ENCODE data around the gene GH1.
"Not testable (repeated sequence)": the region's sequence is repeated elsewhere in the genome, so short reads cannot be mapped to it uniquely, and the experiment has no call there.

GH1 gene

DNA sequence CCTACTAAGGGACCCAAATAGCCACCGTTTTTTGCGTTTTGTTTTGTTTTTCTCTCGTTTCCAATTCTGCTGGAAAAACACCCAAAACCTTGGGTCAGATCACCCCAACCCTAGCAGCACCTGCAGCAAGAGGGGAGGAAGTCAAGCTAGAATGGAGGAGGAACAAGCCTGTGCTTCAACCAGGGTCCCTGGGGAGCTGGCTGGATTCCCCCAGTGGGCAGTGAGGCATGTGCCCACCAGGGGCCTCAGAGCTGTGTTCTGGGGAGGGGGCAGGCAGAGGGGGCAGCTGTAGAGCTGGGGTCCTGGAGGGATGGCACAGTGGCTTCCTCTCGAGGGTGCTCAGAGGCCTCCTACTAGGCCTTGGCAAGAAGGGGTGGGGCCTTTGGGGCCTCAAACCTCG lies 7.0 kb upstream of the GH1 start:
- DNase-seq: no peak

DNA sequence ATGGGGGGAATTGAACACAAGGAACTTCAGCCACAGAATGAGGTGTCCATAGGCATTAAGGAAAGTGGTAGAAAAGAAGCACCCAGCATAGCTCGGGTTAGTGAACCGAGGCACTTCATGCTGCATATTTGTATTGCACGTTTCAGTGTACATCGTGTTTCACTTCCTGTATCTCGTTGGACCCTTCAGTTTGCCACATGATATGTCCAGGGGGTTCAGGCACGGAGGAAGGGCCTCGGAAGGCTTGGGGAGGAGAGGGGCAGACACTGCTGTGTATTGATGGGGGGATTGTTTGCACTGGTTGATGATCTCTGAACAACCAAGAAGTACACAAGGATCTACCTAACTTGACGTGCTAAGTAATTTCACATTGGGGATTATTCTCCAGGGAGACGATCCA lies 3.8 kb upstream of the GH1 start:
- DNase-seq: not testable (repeated sequence)

DNA sequence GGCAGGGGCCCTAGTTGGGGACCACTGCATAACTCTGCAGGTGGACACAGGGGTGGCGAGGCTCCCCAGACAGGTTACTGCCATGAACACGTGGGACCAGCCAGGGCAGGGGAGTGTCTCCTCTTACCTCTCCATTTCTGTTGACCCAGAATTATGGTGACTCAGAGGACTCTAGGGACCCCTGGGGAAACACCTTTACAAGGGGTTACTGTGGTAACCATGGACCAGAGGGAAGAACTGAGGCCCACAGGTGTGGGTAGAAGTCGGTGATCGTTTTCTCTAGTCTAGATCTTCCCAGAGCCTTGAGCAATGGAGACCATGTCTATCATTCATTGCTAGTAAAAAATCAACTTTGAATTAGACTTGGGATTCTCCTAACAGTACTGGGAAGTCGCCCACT lies 2.1 kb upstream of the GH1 start:
- not testable (repeated sequence) for DNase-seq

DNA sequence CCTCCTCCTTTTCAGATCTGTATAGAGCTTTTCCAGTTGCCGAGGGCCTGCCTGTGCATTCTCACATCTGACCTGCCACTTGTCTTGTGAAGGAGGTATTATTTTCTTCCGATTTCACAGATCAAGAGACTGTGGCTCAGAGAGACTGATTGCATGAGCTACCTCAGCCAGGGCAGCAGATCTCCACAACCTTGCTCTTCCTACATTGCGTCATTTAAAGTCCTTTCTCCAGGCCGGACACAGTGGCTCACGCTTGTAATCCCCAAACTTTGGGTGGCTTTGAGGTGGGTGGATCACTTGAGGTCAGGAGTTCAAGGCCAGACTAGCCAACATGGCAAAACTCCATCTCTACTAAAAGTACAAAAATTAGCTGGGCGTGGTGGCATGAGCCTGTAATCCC lies 1.4 kb upstream of the GH1 start:
- not testable (repeated sequence) for DNase-seq

DNA sequence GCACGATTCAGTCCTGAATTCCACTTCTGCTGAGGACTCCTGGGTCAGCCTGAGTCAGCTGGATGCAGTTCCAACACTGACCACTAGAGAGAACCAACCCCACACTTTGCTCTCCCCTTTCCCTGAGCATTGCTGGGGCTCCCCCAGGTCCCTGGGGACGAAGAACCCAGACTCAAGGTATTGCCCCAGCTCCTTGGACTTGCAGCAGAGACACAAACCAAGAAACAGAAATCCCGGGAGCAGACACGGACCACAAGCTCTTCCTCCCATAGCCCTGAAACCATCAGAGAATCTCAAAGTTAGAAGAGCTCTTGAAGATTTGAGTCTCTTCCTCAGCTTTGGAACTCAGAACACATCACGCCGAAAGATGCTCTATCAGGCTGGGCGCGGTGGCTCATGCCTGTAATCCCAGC lies 678 bp upstream of the GH1 start:
- DNase-seq: no peak

DNA sequence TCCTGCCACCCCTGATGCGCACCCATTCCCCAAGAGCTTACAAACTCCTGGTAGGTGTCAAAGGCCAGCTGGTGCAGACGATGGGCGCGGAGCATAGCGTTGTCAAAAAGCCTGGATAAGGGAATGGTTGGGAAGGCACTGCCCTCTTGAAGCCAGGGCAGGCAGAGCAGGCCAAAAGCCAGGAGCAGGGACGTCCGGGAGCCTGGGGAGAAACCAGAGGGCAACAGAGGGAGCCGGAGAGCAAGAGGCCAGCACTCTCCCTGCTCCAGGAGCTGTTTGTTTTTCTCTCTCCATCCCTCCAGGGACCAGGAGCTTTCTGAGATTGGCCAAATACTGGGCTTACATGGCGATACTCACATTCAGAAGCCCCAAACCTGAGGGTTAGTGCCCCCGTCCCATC lies 334 bp downstream of the GH1 start:
- DNase-seq: no peak

DNA sequence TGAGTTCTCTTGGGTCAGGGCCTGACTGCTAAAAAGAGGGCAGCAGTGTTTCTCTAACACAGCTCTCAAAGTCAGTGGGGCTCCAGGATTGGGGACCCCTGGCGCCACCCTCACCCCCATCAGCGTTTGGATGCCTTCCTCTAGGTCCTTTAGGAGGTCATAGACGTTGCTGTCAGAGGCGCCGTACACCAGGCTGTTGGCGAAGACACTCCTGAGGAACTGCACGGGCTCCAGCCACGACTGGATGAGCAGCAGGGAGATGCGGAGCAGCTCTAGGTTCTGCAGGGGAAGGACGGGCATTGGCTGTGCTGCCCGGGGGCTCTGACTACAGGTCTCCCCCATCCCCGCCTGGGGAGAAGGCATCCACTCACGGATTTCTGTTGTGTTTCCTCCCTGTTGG lies 993 bp downstream of the GH1 start:
- no peak for DNase-seq

DNA sequence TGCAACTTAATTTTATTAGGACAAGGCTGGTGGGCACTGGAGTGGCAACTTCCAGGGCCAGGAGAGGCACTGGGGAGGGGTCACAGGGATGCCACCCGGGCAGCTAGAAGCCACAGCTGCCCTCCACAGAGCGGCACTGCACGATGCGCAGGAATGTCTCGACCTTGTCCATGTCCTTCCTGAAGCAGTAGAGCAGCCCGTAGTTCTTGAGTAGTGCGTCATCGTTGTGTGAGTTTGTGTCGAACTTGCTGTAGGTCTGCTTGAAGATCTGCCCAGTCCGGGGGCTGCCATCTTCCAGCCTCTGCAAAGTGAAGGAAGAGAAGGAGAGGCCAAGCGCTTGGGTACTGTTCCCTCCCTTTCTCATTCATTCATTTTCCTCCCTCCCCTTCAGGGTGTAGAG lies 1.4 kb downstream of the GH1 start:
- DNase-seq: not testable (repeated sequence)

DNA sequence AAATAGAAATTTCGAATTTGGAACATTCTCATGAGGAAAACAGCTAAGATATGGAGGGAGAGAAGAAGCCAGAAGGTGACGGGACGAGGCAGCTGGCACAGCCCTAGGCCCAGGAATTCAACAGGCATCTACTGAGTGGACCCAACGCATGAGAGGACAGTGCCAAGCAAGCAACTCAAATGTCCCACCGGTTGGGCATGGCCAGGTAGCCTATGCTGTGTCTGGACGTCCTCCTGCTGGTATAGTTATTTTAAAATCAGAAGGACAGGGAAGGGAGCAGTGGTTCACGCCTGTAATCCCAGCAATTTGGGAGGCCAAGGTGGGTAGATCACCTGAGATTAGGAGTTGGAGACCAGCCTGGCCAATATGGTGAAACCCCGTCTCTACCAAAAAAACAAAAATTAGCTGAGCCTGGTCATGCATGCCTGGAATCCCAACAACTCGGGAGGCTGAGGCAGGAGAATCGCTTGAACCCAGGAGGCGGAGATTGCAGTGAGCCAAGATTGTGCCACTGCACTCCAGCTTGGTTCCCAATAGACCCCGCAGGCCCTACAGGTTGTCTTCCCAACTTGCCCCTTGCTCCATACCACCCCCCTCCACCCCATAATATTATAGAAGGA lies 2.0 kb downstream of the GH1 start:
- no peak for DNase-seq

DNA sequence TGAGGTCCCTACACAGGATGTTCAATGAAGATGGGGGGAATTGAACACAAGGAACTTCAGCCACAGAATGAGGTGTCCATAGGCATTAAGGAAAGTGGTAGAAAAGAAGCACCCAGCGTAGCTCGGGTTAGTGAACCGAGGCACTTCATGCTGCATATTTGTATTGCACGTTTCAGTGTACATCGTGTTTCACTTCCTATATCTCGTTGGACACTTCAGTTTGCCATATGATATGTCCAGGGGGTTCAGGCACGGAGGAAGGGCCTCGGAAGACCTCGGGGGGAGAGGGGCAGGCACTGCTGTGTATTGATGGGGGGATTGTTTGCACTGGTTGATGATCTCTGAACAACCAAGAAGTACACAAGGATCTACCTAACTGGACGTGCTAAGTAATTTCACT lies 2.9 kb downstream of the GH1 start:
- DNase-seq: not testable (repeated sequence)

DNA sequence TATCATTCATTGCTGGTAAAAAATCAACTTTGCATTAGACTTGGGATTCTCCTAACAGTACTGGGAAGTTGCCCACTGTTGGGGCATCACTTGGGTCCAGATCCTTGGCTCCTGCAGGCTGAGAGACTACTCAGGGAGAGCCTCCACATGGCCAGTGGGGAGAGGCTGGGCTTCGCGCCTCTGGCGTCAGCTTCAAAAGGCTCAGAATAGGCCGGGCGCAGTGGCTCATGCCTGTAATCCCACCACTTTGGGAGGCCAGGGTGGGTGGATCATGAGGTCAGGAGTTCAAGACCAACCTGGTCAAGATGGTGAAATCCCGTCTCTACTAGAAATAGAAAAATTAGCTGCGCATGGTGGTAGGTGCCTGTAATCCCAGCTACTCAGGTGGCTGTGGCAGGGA lies 4.2 kb downstream of the GH1 start:
- DNase-seq: no peak

DNA sequence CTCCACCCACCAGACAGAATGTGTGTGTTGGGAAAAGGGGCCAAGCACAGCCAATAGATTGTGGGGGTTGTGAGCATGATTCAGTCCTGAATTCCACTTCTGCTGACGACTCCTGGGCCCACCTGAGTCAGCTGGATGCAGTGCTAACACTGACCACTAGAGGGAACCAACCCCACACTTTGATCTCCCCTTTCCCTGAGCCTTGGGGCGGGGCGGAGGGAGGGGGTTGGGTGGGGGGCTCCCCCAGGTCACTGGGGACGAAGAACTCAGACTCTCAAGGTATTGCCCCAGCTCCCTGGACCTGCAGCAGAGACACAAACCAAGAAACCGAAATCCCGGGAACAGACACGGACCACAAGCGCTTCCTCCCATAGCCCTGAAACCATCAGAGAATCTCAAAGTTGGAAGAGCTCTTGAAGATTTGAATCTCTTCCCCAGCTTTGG lies 7.0 kb downstream of the GH1 start:
- no peak for DNase-seq

DNA sequence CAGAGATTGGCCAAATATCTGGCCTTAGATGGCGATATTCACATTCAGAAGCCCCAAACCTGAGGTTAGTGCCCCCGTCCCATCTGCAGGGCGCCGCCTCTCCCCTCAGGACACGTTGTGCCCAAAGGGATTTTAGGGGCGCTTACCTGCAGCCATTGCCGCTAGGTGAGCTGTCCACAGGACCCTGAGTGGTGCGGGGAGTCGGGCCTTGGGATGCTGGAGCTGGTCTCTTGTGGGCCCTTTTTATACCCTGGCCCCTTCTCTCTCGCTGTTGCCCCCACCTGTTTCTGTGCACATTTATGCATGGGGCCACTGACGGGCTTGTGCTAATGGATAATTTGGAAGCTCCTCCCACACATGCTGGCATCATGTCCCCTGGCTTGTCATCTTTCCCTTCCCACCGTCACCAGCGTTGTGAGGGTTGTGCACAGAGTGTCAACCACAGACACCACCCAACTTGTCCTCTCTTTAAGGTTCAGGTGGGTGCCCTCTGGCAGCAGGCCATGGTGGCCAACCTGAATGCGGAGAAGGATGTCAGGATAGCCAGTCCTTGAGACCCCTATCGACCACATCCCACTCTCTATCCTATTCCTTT lies 7.5 kb downstream of the GH1 start, which contains the start of gene CSHL1:
Gene CSHL1, minus strand, starts transcription at position 218 of the 595 bp plus-strand sequence. Its CDS starts 62 bp downstream, at position 156.
- DNase-seq: no peak

DNA sequence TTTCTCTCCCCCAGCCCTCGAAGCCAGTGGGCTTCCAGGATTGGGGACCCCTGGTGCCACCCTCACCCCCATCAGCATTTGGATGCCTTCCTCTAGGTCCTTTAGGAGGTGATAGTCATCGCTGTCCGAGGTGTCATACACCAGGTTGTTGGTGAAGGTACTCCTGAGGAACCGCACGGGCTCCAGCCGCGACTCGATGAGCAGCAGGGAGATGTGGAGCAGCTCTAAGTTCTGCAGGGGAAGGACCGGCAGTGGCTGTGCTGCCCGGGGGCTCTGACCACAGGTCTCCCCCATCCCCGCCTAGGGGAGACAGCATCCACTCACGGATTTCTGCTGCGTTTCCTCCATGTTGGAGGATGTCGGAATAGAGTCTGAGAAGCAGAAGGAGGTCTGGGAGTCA lies 8.5 kb downstream of the GH1 start:
- no peak for DNase-seq

DNA sequence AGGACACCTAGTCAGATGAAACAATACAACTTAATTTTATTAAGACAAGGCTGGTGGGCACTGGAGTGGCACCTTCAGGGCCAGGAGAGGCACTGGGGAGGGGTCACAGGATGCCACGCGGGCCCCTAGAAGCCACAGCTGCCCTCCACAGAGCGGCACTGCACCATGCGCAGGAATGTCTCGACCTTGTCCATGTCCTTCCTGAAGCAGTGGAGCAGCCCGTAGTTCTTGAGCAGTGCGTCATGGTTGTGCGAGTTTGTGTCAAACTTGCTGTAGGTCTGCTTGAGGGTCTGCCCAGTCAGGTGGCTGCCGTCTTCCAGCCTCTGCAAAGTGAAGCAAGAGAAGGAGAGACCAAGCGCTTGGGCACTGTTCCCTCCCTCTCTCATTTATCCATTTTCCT lies 9.1 kb downstream of the GH1 start:
- not testable (repeated sequence) for DNase-seq

DNA sequence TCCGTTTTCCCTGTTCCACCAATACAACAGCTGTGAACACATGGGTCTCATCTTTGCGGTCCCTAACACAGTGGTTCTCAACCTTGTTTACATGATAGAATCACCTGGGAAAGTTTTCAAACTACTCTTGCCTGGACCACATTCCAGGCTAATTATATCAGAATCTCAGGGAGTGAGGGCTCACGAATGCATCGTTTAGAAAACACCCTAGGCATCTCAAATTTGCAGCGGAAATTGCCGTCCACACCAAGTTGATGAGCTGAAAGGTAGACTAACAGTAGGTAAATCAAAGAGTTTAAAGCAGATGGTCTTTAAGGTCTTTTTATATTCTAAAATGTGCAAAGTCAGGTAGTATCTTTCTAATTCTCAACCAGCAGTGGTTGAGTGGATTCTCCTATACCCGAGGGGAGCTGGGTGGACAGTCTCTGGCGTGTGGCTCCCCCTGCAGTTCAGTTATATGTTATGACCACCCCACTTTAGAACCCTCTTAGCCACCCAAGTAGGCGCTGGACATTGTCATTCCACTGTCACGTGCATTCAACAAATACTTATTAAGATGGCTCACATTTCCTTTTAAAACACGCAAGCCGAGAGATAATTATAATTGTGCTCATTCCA lies 11.4 kb downstream of the GH1 start:
- DNase-seq: not testable (repeated sequence)

DNA sequence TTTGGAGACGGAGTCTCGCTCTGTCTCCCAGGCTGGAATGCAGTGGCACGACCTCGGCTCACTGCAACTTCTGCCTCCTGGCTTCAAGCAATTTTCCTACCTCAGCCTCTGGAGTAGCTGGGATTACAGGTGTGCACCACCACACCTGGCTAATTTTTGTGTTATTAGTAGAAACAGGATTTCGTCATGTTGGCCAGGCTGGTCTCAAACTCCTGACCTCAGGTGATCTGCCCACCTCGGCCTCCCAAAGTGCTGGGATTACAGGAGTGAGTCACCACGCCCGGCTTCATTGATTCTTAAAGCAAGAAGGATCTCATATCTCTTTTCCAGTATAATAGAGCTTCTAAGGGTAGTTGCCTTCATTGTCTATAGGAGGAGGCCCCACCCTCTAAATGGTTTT lies 13.8 kb downstream of the GH1 start:
- DNase-seq: not testable (repeated sequence)

DNA sequence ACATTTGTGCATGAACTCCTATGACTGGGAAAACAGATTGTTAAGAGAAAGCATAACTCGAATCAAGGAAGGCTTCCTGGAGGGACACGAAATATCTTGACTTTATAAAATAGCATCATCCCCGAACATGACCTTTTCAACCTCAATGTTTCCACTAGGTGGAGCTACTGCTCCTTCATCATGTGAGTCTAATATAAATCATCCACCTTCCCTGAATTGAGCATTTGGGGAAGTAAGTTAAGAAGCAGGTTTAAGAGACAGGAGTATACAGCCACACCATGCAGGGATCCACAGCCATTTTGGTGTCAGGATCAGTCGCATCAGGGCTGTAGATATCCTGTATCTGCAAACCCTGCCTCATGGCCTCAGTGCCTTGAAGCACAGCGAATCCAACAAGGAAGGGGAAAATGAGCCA lies 14.8 kb downstream of the GH1 start:
- DNase-seq: not testable (repeated sequence)

DNA sequence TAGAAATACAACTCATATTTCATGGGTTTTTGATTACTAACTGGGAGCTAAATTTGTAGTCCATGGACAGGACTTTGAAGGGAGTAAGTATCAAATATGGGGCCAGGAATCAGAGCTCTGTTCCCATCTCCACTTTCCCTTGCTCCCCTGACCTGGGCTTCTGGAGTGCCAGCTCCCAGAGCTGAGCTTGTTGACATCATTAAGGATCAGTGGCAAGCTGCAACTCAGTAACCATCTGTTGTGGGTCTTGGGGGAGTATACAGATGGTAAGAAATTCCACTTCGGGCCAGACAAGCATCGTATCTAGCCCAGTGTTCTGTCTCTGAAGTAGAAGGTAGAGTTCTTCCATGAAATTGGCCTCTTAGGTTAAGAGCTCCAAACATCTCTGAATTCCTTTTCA lies 16.7 kb downstream of the GH1 start:
- DNase-seq: not testable (repeated sequence)

DNA sequence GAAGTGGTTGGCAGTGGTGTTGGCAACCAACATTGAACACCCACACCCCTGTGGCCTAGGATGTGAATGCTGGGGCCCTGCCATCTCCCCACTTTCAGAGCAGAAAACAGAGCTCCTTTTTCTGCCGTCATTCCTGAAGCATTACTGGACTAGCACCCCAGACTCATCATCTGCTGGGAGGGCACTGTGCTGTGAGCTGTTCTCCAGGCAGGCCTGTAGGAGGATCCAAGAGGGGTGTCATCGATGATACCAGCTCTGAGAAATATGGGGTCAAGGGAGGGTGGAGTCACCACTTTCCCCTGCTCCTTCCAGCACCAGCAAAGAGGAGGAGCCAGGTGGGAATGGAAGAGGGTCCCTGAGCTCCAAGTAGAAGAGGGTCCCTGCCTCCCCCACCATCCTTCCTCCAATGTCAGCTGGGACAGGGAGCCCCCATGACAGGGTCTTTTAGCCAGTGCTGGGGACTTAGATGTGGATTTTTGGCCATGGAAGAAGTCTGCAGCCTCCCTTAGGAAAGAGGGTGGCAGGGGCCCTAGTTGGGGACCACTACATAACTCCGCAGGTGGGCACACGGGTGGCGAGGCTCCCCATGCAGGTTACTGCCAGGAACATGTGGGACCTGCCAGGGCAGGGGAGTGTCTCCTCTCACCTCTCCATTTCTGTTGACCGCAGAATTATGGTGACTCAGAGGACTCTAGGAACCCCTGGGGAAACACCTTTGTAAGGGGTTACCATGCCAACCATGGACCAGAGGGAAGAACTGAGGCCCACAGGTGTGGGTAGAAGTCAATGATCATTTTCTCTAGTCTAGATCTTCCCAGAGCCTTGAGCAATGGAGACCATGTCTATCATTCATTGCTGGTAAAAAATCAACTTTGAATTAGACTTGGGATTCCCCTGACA lies 19.5 kb downstream of the GH1 start:
- not testable (repeated sequence) for DNase-seq

DNA sequence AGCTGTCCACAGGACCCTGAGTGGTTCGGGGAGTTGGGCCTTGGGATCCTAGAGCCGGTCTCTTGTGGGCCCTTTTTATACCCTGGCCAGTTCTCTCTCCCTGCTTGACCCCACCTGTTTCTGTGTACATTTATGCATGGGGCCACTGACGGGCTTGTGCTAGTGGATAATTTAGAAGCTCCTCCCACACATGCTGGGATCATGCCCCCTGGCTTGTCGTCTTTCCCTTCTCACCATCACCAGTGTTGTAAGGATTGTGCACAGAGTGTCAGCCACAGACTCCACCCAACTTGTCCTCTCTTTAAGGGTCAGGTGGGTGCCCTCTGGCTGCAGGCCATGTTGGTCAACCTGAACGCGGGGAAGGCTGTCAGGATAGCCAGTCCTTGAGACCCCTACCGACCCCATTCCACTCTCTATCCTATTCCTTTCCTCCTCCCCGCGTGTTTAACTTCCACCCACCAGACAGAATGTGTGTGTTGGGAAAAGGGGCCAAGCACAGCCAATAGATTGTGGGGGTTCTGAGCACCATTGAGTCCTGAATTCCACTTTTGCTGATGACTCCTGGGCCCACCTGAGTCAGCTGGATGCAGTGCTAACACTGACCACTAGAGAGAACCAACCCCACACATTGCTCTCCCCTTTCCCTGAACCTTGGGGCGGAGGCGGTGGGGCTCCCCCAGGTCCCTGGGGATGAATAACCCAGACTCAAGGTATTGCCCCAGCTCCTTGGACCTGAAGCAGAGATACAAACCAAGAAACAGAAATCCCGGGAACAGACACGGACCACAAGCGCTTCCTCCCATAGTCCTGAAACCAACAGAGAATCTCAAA lies 21.9 kb downstream of the GH1 start, which contains the start of gene CSH1:
Gene CSH1, minus strand, starts transcription at position 51 of the 831 bp plus-strand sequence. CDS start 63 bp downstream, outside the sequence.
- not testable (repeated sequence) for DNase-seq

DNA sequence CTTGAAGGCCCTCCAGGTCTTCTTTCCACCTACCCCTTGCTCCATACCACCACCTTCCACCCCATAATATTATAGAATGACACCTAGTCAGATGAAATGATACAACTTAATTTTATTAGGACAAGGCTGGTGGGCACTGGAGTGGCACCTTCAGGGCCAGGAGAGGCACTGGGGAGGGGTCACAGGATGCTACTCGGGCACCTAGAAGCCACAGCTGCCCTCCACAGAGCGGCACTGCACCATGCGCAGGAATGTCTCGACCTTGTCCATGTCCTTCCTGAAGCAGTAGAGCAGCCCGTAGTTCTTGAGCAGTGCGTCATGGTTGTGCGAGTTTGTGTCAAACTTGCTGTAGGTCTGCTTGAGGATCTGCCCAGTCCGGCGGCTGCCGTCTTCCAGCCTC lies 23.8 kb downstream of the GH1 start:
- not testable (repeated sequence) for DNase-seq

All from DMS153 (cell line).